ENCODE data around the gene BCHE. TPM values are rescaled to one million over a fixed set of nuclear protein-coding genes. Genes with fewer than 3 reads are reported as not detected.

The BCHE gene
- total RNA-seq, 1 experiment from 2014 or later, result 1.7 TPM

GRCh38 chr3:165749241-165749640 is 88.0 kb downstream of the BCHE start (continued):
- TF ChIP-seq ZNF532 (CRISPR knock-in tag; IDR thresholded peaks at IDR 0.05; ENCODE audit: borderline replicate concordance), result no peak
- TF ChIP-seq ZNF232 (CRISPR knock-in tag; IDR thresholded peaks at IDR 0.05), result no peak
- TF ChIP-seq ATF6 (CRISPR knock-in tag; IDR thresholded peaks at IDR 0.05), result no peak
- TF ChIP-seq SP1 (CRISPR knock-in tag; conservative IDR thresholded peaks at IDR 0.05), result no peak
- TF ChIP-seq, protein P1, sequence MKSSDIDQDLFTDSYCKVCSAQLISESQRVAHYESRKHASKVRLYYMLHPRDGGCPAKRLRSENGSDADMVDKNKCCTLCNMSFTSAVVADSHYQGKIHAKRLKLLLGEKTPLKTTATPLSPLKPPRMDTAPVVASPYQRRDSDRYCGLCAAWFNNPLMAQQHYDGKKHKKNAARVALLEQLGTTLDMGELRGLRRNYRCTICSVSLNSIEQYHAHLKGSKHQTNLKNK (CRISPR knock-in tag; IDR thresholded peaks at IDR 0.05), result no peak
- TF ChIP-seq TEAD1 (CRISPR knock-in tag; IDR thresholded peaks at IDR 0.05), result no peak
- TF ChIP-seq NR1H2 (CRISPR knock-in tag; IDR thresholded peaks at IDR 0.05), result no peak
- no peak for TF ChIP-seq PRRX2 (CRISPR knock-in tag; IDR thresholded peaks at IDR 0.05)

DNA sequence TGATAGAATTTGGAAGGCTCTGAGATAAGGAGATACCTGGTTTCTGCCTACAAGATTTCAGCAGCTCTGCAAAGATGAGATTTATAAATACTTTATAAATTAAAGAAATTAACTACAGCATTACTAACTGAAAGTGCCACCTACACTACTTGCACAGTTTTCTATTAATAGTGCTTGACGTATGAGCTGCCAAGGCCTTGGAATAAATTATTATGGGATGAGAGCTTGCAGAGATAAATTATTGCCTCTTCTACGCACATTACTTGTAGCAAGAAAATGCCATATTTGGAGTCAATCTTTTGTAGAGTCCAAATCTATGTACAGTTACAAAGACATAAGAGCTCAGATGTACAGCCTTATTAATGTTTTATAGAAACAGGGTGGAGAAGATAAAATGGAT is 89.1 kb downstream of the BCHE start:
- H3K27me3 Mint-ChIP-seq (ENCODE audit: low read depth), result no peaks in the 10 kb centered on the region
- TF ChIP-seq, protein P2, sequence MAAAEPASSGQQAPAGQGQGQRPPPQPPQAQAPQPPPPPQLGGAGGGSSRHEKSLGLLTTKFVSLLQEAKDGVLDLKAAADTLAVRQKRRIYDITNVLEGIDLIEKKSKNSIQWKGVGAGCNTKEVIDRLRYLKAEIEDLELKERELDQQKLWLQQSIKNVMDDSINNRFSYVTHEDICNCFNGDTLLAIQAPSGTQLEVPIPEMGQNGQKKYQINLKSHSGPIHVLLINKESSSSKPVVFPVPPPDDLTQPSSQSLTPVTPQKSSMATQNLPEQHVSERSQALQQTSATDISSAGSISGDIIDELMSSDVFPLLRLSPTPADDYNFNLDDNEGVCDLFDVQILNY (CRISPR knock-in tag; IDR thresholded peaks at IDR 0.05), result no peak
- TF ChIP-seq PRDM15 (CRISPR knock-in tag; IDR thresholded peaks at IDR 0.05) (no peak), ZNF532 (CRISPR knock-in tag; IDR thresholded peaks at IDR 0.05; ENCODE audit: borderline replicate concordance) (no peak), FOXK1 (CRISPR knock-in tag; IDR thresholded peaks at IDR 0.05) (no peak), NR3C1 (CRISPR knock-in tag; conservative IDR thresholded peaks at IDR 0.05; ENCODE audit: low read depth) (no peak), RELA (CRISPR knock-in tag; IDR thresholded peaks at IDR 0.05; ENCODE audit: borderline replicate concordance) (no peak), ATF1 (CRISPR knock-in tag; IDR thresholded peaks at IDR 0.05) (no peak), MLX (CRISPR knock-in tag; IDR thresholded peaks at IDR 0.05) (no peak)
- CTCF ChIA-PET, result no interaction called here
- H3K36me3 Mint-ChIP-seq, result no peaks in the 10 kb centered on the region
- POLR2A ChIA-PET, result no interaction called here
- DNase-seq (ENCODE audit: low spot score) (no peak), ATAC-seq (no peak)
- no peak overlapping the region for H3K27ac Mint-ChIP-seq
- no peak overlapping the region for H3K4me3 Mint-ChIP-seq
- no peaks in the 10 kb centered on the region for H3K9me3 Mint-ChIP-seq
- H3K4me1 Mint-ChIP-seq, result peaks cover 8% of the 10 kb centered on the region
